Fibroblast of lung (primary cell): ENCODE measurements around the gene RMND1. TPM values are rescaled to one million over a fixed set of nuclear protein-coding genes. Genes with fewer than 3 reads are reported as not detected.

ENCODE experiments used
- DNase-seq, 2 donors: peaks; one replicate each; pipeline versions ENCODE4 v3.0.0 to v3.0.0-alpha.2; 2010; ENCODE audit warnings: low read depth in 2 of 2
- H2AFZ ChIP-seq: 2 replicates; pipeline ENCODE4 v1.5.1; 2012; ENCODE audit warnings: low read length, control low read depth, inconsistent platforms
- H3K27ac ChIP-seq: 2 replicates; pipeline ENCODE4 v1.5.1; 2011; ENCODE audit warnings: low read length, control low read depth; ENCODE audit not compliant: insufficient read depth
- H3K27me3 ChIP-seq: 2 replicates; pipeline ENCODE4 v1.5.1; 2011; ENCODE audit warnings: mild to moderate bottlenecking, low read length; ENCODE audit not compliant: control insufficient read depth, insufficient read depth
- H3K36me3 ChIP-seq: 2 replicates; pipeline ENCODE4 v1.5.1; 2011; ENCODE audit warnings: low read length; ENCODE audit not compliant: control insufficient read depth, insufficient read depth
- H3K4me1 ChIP-seq: 2 replicates; pipeline ENCODE4 v1.5.1; 2011; ENCODE audit warnings: low read length; ENCODE audit not compliant: control insufficient read depth, insufficient read depth; ENCODE audit errors: extremely low read depth
- H3K4me2 ChIP-seq: 2 replicates; pipeline ENCODE4 v1.5.1; 2011; ENCODE audit warnings: low read length, control low read depth; ENCODE audit not compliant: insufficient read depth; ENCODE audit errors: extremely low read depth
- H3K4me3 ChIP-seq, 4 experiments: fragments of 200-600 bp in 1 of 4; sonication (generic) in 1 of 4; replicated peaks in 1 of 4; 2 replicates each; pipeline ENCODE4 v1.5.1; 2011 to 2016; ENCODE audit warnings: low read length in 4 of 4, low read depth in 3 of 4, mild to moderate bottlenecking in 3 of 4, control low read depth in 2 of 4, inconsistent platforms in 1 of 4, mixed read lengths in 1 of 4; ENCODE audit not compliant: insufficient read depth in 1 of 4; ENCODE audit errors: control extremely low read depth in 1 of 4
- H3K79me2 ChIP-seq: 2 replicates; pipeline ENCODE4 v1.5.1; 2012; ENCODE audit warnings: mild to moderate bottlenecking, low read length, inconsistent platforms; ENCODE audit not compliant: control insufficient read depth, insufficient read depth
- H3K9ac ChIP-seq: 2 replicates; pipeline ENCODE4 v1.5.1; 2011; ENCODE audit warnings: mild to moderate bottlenecking, low read length, control low read depth; ENCODE audit not compliant: insufficient read depth
- H3K9me3 ChIP-seq: 2 replicates; pipeline ENCODE4 v1.5.1; 2012; ENCODE audit warnings: low read depth, low read length; ENCODE audit not compliant: control insufficient read depth, insufficient read depth
- H4K20me1 ChIP-seq: 2 replicates; pipeline ENCODE4 v1.5.1; 2011; ENCODE audit warnings: low read length; ENCODE audit not compliant: control insufficient read depth, insufficient read depth; ENCODE audit errors: extremely low read depth
- EZH2 ChIP-seq: IDR thresholded peaks from 2 replicates; pipeline ENCODE4 v1.5.1; 2012; ENCODE audit warnings: low read length, control low read depth, mild to moderate bottlenecking; ENCODE audit errors: missing control alignments
- polyA plus RNA-seq, 2 donors: library from polyadenylated mRNA; depleted of rRNA in 1 of 2; stranded (reverse) in 1 of 2; unstranded in 1 of 2; fragments of >200 nt; gene quantifications; 2 replicates each; pipeline ENCODE4 v1.2.1, GENCODE V29; 2011 to 2012; ENCODE audit warnings: missing spikeins in 1 of 2
- total RNA-seq: library from RNA; depleted of rRNA; stranded (reverse); fragments of >200 nt; gene quantifications from 2 replicates; pipeline ENCODE4 v1.2.1, GENCODE V29; 2014
- TF ChIP-seq, protein P1 (sequence below), 2 donors: IDR thresholded peaks in 1 of 2; conservative IDR thresholded peaks in 1 of 2; 1 replicate in 1 of 2; 2 replicates in 1 of 2; pipeline ENCODE4 v1.5.1; 2011 to 2012; ENCODE audit warnings: low read length in 2 of 2, control low read depth in 1 of 2, inconsistent platforms in 1 of 2, low read depth in 1 of 2, mild to moderate bottlenecking in 1 of 2

RMND1 gene
- total and polyA plus RNA-seq, 2 donors (not counting 1 experiment from before 2014, with no cell fraction given) = 21.5 to 58.3 TPM

DNA sequence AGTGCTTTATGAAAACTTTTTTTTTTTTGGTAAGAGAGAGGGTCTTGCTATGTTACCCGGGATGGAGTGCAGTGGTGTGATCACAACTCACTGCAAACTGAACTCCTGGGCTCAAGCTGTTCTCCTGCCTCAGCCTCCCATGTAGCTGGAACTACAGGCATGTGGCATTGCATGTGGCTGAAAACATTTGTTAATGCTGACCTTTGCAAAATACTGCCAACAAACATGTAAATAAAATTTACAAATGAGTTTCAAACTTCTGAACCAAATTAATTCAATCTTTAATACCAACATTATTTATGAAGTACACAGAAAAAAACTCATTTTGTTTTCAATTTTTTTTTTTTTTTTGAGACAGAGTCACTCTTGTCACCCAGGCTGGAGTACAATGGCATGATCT, 34.4 kb downstream of the RMND1 start:
- Histone ChIP-seq H3K4me2 (no peak overlapping the region), H2AFZ (no peak overlapping the region), H3K36me3 (peaks cover 5% of the 10 kb centered on the region), H3K4me3 (no peak overlapping the region), H3K9ac (no peak overlapping the region), H4K20me1 (no peaks in the 10 kb centered on the region), H3K9me3 (no peaks in the 10 kb centered on the region), H3K79me2 (no peaks in the 10 kb centered on the region), H3K4me1 (no peaks in the 10 kb centered on the region), H3K27ac (no peak overlapping the region), H3K27me3 (no peaks in the 10 kb centered on the region)
- TF ChIP-seq EZH2 = no peak
- TF ChIP-seq, protein P1, sequence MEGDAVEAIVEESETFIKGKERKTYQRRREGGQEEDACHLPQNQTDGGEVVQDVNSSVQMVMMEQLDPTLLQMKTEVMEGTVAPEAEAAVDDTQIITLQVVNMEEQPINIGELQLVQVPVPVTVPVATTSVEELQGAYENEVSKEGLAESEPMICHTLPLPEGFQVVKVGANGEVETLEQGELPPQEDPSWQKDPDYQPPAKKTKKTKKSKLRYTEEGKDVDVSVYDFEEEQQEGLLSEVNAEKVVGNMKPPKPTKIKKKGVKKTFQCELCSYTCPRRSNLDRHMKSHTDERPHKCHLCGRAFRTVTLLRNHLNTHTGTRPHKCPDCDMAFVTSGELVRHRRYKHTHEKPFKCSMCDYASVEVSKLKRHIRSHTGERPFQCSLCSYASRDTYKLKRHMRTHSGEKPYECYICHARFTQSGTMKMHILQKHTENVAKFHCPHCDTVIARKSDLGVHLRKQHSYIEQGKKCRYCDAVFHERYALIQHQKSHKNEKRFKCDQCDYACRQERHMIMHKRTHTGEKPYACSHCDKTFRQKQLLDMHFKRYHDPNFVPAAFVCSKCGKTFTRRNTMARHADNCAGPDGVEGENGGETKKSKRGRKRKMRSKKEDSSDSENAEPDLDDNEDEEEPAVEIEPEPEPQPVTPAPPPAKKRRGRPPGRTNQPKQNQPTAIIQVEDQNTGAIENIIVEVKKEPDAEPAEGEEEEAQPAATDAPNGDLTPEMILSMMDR (conservative IDR thresholded peaks at IDR 0.05 in 1 of 2, IDR thresholded peaks at IDR 0.05 in 1 of 2; ENCODE audit: low read depth in 1 of 2, low read length in 2 of 2) = no peak
- no peak for DNase-seq

DNA sequence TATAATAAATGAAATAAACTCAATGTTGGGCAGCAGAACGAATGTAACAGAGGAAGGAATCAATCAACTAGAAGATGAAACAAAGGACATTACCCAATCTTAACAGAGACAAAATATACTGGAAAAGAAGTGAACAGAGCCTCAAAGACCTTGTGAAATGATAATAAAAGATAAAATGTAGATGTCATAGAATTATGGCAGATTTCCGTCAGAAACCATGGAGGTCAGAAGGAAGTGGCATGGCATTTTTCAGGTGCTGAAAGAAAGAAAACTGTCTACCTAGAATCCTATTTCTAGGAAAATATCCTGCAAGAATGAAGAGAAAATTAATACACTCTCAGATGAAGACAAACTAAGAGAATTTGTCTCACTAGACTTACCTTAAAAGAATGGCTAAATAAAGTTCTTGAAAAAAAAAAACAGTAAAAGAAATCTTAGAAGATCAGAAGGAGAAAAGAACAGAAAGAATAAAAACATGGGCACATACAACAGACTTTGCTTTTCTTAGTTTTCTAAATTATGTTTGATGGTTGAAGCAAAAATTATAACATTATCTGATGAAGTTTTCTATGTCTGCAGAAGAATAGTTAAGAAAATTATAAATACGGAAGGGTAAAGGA, 37.2 kb downstream of the RMND1 start:
- H3K27me3 ChIP-seq = no peaks in the 10 kb centered on the region
- no peak overlapping the region for H3K9ac ChIP-seq
- no peak overlapping the region for H3K4me3 ChIP-seq
- DNase-seq = no peak
- no peaks in the 10 kb centered on the region for H4K20me1 ChIP-seq
- no peaks in the 10 kb centered on the region for H3K4me1 ChIP-seq
- no peak overlapping the region for H2AFZ ChIP-seq
- H3K4me2 ChIP-seq = no peak overlapping the region
- H3K9me3 ChIP-seq = no peaks in the 10 kb centered on the region
- peaks cover 7% of the 10 kb centered on the region for H3K36me3 ChIP-seq
- TF ChIP-seq EZH2 = no peak
- no peak overlapping the region for H3K27ac ChIP-seq
- H3K79me2 ChIP-seq = no peaks in the 10 kb centered on the region

DNA sequence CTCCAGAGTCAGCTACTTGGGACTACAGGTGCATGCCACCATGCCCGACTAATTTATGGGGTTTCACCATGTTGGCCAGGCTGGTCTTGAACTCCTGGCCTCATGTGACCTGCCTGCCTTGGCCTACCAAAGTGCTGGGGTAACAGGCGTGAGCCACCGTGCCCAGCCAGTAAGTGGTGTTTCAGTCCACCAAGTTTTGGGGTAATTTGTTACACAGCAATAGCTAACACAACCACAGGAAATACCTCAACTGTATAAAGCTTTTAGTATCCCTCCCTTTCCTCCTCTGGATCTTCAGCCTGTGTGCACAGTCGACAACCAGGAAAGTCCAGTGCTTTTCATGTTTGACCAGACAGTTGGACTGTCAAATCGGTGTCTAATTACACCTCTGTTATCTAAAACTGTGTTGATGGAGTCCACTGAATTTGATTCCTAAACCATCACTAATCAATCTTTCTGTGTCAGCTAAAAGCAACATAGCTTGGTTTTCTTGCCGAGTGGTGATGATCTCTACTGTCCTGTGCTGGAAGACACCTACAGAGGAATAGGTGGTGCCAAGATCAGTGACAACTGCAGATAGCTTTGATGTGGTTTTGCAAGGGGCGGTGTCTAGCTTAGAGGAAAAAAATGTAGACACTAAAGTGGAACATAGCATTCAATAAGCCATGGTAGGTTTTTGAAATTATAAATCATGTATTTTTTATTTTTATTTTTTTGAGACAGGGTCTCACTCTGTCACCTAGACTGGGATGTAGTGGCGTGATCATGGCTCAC, 38.4 kb downstream of the RMND1 start:
- Histone ChIP-seq H3K27me3 (no peaks in the 10 kb centered on the region), H4K20me1 (no peaks in the 10 kb centered on the region), H3K4me1 (no peaks in the 10 kb centered on the region), H3K9ac (no peak overlapping the region), H3K79me2 (no peaks in the 10 kb centered on the region), H2AFZ (no peak overlapping the region), H3K4me3 (no peak overlapping the region), H3K4me2 (no peak overlapping the region), H3K27ac (no peak overlapping the region), H3K9me3 (no peaks in the 10 kb centered on the region), H3K36me3 (peaks cover 7% of the 10 kb centered on the region)
- TF ChIP-seq EZH2 = no peak
- TF ChIP-seq, protein P1 (conservative IDR thresholded peaks at IDR 0.05 in 1 of 2, IDR thresholded peaks at IDR 0.05 in 1 of 2; ENCODE audit: low read depth in 1 of 2, low read length in 2 of 2) = no peak
- DNase-seq = no peak
